SJCRH30 (cell line): Measurements from ENCODE around the gene ZBTB12. TPM values are rescaled to one million over a fixed set of nuclear protein-coding genes. Genes with fewer than 3 reads are reported as not detected.
"Not testable (repeated sequence)": the region's sequence is repeated elsewhere in the genome, so short reads cannot be mapped to it uniquely, and the experiment has no call there.

Experiments used
- DNase-seq, 2 experiments: peaks; one replicate each; pipeline ENCODE4 v3.0.0-alpha.2; 2015 to 2020
- H3K27ac ChIP-seq: fragments of 250-450 bp; sonication (Bioruptor Pico); 2 replicates; pipeline ENCODE4 v1.5.1; 2020; ENCODE audit warnings: mild to moderate bottlenecking, moderate library complexity
- H3K27me3 ChIP-seq: fragments of 250-450 bp; sonication (Bioruptor Pico); 2 replicates; pipeline ENCODE4 v1.5.1; 2020; ENCODE audit warnings: mild to moderate bottlenecking, moderate library complexity
- H3K36me3 ChIP-seq: fragments of 250-450 bp; sonication (Bioruptor Pico); 2 replicates; pipeline ENCODE4 v1.5.1; 2020; ENCODE audit warnings: mild to moderate bottlenecking, moderate library complexity
- H3K4me1 ChIP-seq: fragments of 250-450 bp; sonication (Bioruptor Pico); 2 replicates; pipeline ENCODE4 v1.5.1; 2020; ENCODE audit warnings: mild to moderate bottlenecking, moderate library complexity
- H3K4me3 ChIP-seq: fragments of 250-450 bp; sonication (Bioruptor Pico); 2 replicates; pipeline ENCODE4 v1.5.1; 2020; ENCODE audit warnings: mild to moderate bottlenecking, moderate library complexity
- H3K9me3 ChIP-seq: fragments of 250-450 bp; sonication (Bioruptor Pico); replicated peaks from 2 replicates; pipeline ENCODE4 v1.5.1; 2020; ENCODE audit warnings: mild to moderate bottlenecking, moderate library complexity
- total RNA-seq: library from RNA; depleted of rRNA; stranded (reverse); fragments of >200 nt; shearing (Covaris generic); gene quantifications from 2 replicates; pipeline ENCODE4 v1.2.3, GENCODE V29; 2014

ZBTB12 gene
- total RNA-seq, 1 experiment from 2014 or later: 5.4 TPM

DNA sequence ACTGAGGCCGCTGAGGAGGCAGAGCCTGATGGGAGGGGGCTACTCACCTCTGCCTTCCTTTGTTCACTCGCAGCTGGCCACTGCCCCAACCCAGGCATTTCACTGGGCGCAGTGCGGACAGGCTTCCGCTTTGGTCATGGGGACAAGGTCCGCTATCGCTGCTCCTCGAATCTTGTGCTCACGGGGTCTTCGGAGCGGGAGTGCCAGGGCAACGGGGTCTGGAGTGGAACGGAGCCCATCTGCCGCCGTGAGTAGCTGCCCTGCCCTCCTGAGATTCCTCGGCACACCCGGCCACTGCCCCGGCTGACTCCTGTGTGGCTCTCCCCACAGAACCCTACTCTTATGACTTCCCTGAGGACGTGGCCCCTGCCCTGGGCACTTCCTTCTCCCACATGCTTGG is 31.7 kb upstream of the ZBTB12 start:
- Histone ChIP-seq H3K9me3 (no peaks in the 10 kb centered on the region), H3K4me1 (no peaks in the 10 kb centered on the region), H3K36me3 (no peaks in the 10 kb centered on the region), H3K27ac (no peak overlapping the region), H3K4me3 (no peak overlapping the region), H3K27me3 (no peaks in the 10 kb centered on the region)
- DNase-seq: no peak

DNA sequence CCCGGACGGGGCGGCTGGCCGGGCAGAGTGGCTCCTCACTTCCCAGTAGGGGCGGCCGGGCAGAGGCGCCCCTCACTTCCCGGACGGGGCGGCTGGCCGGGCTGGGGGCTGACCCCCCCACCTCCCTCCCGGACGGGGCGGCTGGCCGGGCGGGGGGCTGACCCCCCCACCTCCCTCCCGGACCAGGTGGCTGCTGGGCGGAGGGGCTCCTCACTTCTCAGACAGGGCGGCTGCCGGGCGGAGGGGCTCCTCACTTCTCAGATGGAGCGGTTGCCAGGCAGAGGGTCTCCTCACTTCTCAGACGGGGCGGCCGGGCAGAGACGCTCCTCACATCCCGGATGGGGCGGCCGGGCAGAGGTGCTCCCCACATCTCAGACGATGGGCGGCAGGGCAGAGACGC is 30.3 kb upstream of the ZBTB12 start:
- H3K4me3 ChIP-seq, H3K9me3 ChIP-seq, H3K27me3 ChIP-seq: not testable (repeated sequence)

DNA sequence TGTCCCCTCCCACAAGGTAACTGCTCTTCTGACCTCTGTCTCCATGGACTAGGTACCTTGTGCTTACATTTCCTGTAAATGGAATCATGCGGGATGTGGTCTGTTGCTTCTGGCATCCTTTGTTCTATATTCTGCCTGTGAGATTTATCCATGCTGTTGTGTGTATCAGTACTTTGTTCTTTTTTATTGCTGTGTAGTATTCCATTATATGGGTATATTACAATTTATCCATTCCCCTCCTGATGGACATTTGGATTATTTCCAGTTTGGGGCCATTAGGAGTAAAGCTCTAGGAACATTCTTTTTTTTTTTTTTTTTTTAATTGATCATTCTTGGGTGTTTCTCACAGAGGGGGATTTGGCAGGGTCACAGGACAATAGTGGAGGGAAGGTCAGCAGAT is 29.1 kb upstream of the ZBTB12 start:
- no peak for DNase-seq
- Histone ChIP-seq H3K4me3 (no peak overlapping the region), H3K4me1 (no peaks in the 10 kb centered on the region), H3K27me3 (no peaks in the 10 kb centered on the region), H3K9me3 (no peaks in the 10 kb centered on the region), H3K27ac (no peak overlapping the region), H3K36me3 (no peaks in the 10 kb centered on the region)

More for the DNA sequence above, 30.3 kb upstream of the ZBTB12 start:
- DNase-seq, H3K27ac ChIP-seq, H3K36me3 ChIP-seq, H3K4me1 ChIP-seq: not testable (repeated sequence)

DNA sequence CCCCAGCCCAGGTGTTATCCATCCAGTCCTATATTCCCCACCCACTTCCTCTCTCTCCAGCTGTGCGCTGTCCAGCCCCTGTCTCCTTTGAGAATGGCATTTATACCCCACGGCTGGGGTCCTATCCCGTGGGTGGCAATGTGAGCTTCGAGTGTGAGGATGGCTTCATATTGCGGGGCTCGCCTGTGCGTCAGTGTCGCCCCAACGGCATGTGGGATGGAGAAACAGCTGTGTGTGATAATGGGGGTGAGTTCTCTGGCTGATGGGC is 26.7 kb upstream of the ZBTB12 start:
- no peak for DNase-seq
- Histone ChIP-seq H3K4me1 (no peaks in the 10 kb centered on the region), H3K9me3 (no peaks in the 10 kb centered on the region), H3K27me3 (no peaks in the 10 kb centered on the region), H3K27ac (no peak overlapping the region), H3K36me3 (no peaks in the 10 kb centered on the region), H3K4me3 (no peak overlapping the region)

DNA sequence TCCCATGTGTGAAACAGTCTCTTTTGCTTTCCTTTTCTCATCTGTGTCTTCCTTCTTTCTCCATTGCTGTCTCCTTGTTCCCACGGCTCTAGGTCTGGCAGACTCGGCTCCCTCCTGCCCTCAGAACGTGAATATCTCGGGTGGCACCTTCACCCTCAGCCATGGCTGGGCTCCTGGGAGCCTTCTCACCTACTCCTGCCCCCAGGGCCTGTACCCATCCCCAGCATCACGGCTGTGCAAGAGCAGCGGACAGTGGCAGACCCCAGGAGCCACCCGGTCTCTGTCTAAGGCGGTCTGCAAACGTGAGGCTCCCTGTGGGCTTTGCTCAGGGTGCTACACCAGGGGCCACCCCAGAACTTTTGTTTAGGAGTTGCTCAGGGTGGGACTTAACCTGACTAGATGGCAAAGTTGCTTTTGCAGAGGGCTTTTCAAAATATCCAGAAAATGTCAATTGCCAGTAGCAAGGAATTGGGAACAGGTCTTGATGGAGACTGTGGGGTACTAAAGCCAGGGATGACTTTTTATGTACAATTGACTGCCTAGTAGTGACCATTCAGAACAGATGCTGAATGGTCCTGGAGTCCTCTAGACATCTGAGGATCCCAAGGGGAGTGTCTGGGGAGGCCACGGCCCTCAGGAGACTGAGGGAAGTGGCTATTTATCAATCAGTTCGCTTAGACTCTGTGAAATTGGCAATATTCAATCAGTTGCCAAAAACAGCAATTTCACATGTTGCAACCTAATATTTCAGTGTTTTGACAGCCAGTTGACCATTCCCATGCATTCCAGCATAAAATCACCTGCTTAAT is 26.2 kb upstream of the ZBTB12 start:
- no peaks in the 10 kb centered on the region for H3K27me3 ChIP-seq
- no peaks in the 10 kb centered on the region for H3K4me1 ChIP-seq
- peak overlapping the region; percentile 26 for H3K4me3 ChIP-seq

DNA sequence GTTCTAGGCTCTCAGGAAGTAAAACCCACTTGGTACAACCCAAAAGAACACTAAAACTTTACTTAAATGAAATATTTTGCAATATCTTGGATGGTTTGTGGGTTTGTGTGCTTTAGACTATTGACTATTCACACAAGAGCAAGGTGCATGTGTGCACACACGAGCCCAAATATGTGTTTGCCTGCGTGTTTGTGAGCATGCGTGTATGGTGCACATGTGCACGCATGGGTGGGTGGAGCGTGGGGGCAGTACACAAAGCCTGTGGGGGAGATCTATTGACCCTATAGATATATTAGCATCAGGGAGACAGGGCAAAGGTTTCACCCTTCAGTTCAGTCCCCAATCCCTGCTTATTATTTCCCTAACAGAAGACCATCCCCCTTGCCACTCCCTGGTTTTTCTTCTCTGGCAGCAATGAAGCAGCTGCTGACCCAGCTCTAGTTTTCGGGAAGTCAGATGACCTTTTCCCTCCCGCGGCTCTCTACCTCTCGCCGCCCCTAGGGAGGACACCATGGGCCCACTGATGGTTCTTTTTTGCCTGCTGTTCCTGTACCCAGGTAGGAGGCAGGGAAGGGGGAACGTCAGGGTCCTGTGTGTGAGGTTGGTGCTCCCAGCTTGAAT is 25.5 kb upstream of the ZBTB12 start, which contains the start of gene C2:
TSS of gene C2 (plus strand) at position 476 of the 621 bp plus-strand sequence. CDS start at position 512, 36 bp downstream.
- peak in 1 of 2 experiments; percentile 25 for DNase-seq
- peak within 1 kb of the TSS; percentile 26 for H3K4me3 ChIP-seq

More for the DNA sequence above, 26.2 kb upstream of the ZBTB12 start:
- Histone ChIP-seq H3K9me3 (no peaks in the 10 kb centered on the region), H3K36me3 (no peaks in the 10 kb centered on the region), H3K27ac (no peak overlapping the region)
- no peak for DNase-seq

DNA sequence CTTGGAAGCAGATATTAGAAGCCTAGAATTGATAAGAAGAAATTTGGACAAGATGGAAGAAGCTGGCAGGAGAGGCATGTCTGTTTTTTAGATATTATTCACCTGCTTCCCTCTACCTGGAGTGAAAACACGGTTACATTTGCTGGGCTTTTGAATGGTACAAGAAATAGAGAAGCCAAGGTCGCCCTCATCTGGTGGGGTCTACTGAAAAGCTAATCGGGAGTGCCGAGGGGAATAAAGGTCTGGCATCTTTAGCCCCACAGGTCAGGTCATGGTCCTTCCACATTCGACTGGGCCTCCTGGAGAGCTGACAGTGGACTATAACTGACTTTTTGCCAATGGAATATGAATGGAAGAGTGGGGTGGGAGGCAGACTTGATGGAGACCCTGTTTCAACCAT is 21.1 kb upstream of the ZBTB12 start:
- DNase-seq: no peak
- H3K27ac ChIP-seq: no peak overlapping the region
- H3K4me3 ChIP-seq: no peak overlapping the region
- no peaks in the 10 kb centered on the region for H3K36me3 ChIP-seq
- H3K4me1 ChIP-seq: no peaks in the 10 kb centered on the region
- no peaks in the 10 kb centered on the region for H3K27me3 ChIP-seq
- H3K9me3 ChIP-seq: no peaks in the 10 kb centered on the region

More for the DNA sequence above, 25.5 kb upstream of the ZBTB12 start, which contains the start of gene C2:
- Histone ChIP-seq H3K27ac (no peak within 1 kb of the TSS), H3K9me3 (no peaks in the 10 kb centered on the region), H3K4me1 (no peaks in the 10 kb centered on the region), H3K27me3 (no peaks in the 10 kb centered on the region), H3K36me3 (no peaks in the 10 kb centered on the region)

DNA sequence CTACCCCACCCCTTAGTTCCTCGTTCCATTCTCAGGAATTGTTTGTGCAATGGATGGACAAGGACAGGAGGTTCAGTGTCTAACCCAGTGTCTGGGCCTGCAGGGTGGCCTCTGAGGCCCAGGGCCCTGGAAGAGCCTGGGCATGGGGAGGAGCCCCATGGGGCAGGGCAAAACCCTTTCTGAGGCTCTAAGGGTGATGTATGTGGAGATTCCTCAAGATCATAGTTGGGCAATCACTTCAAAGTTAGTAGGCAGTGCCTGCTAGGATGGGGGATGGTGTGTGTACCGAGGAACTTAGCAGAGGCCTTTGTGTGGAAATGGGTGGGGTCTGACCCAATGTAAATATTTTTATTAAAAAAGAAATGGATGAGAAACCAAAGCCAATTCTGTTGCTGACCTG is 18.9 kb upstream of the ZBTB12 start:
- Histone ChIP-seq H3K9me3 (no peaks in the 10 kb centered on the region), H3K4me3 (no peak overlapping the region), H3K27ac (no peak overlapping the region), H3K4me1 (no peaks in the 10 kb centered on the region), H3K27me3 (no peaks in the 10 kb centered on the region), H3K36me3 (no peaks in the 10 kb centered on the region)
- DNase-seq: no peak

DNA sequence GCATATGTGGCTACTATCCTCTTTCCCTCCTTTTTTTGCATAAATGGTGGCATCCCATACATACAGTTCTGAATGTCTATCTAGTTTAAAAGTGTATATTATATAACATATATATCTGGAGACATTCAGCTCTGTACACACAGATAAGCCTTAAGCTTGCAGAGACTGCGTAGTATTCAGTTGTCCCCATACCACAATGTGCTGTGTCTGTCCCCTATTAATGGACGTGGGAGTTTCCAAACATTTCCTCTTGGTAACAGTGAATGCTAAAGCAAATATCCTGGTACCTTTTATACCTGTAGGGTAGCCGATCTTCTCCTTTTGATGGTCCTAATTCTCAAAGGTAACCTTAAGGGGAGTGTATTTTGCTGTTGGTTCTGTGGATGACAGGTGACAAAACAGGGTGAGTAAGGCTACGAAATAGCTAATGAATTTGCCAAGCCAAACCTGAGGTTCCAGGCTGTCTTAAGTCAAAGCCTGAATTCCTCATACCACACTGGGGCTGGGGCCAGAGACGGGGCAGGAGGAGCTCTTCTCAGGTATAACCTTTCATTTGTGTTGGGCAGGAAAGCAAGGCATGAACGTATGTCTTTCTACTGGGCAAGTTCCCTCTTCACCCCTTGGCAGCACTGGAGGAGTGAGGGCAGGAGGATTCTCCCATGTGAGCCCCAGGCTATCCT is 17.9 kb upstream of the ZBTB12 start:
- Histone ChIP-seq H3K4me3 (no peak overlapping the region), H3K27ac (no peak overlapping the region), H3K27me3 (no peaks in the 10 kb centered on the region), H3K9me3 (no peaks in the 10 kb centered on the region), H3K4me1 (no peaks in the 10 kb centered on the region), H3K36me3 (no peaks in the 10 kb centered on the region)
- DNase-seq: no peak

DNA sequence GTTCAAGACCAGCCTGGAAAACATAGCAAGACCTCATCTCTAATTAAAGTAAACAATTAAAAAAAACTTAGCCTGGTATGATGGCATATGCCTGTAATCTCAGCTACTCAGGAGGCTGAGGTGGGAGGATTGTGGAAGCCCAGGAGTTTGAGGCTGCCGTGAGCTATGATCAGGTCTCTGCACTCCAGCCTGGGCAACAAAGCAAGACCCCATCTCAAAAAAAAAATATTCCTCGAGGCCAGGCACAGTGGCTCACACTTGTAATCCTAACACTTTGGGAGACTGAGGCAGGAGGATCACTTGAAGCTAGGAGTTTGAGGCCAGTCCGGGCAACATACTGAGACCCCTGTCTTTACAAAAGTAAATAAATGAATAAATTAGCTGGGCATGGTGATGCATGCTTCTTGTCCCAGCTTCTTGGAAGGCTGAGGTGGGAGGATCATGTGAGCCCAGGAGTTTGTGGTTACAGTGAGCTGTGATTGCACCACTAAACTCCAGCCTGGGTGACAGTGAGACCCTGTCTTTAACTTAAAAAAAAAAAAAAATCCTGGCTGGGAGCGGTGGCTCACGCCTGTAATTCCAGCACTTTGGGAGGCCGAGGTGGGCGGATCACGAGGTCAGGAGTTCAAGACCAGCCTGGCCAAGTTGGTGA is 16.3 kb upstream of the ZBTB12 start:
- Histone ChIP-seq H3K27ac (no peak overlapping the region), H3K9me3 (no peaks in the 10 kb centered on the region), H3K4me1 (no peaks in the 10 kb centered on the region), H3K27me3 (no peaks in the 10 kb centered on the region), H3K4me3 (no peak overlapping the region), H3K36me3 (no peaks in the 10 kb centered on the region)
- DNase-seq: no peak

DNA sequence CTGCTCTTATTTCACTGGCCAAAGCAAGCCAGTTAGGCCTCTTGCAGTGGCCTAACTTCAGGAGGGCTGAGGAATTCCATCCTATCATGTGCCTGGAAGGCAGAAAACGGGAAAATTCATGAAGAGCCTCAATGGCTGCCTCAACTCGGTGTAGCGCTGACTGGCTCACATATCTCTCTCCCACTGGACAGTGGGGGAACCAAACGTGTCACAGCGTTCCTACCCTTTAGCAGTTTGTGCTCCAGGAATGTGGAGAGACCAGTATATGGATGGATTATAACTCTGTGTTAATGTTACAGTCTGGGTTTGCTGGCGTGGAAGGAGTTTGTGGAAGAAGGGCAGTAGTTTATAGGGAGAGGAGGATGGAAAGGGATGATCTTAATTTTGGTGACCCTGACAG is 13.9 kb upstream of the ZBTB12 start:
- no peak for DNase-seq
- no peaks in the 10 kb centered on the region for H3K36me3 ChIP-seq
- H3K27ac ChIP-seq: no peak overlapping the region
- H3K27me3 ChIP-seq: no peaks in the 10 kb centered on the region
- H3K4me1 ChIP-seq: no peaks in the 10 kb centered on the region
- H3K4me3 ChIP-seq: no peak overlapping the region
- no peaks in the 10 kb centered on the region for H3K9me3 ChIP-seq

DNA sequence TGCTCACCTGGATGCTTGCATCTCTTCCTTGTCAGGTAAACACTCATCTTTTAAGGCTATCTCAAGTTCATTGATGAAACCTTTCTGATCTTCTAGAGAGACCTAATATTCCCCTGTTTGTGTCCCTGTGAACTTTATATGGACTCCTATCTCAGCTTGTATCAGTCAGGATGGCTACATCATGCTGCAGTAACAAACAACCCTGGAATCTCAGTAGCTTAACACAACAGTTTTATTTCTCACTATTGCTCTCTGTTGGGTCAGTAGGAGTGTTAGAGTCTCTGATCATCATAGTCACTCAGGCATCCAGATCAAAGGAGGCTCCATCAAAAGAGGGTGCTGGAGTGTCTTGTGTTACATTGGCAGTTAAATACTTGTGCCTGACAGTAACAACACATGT is 13.5 kb upstream of the ZBTB12 start:
- no peak overlapping the region for H3K4me3 ChIP-seq
- no peak for DNase-seq

DNA sequence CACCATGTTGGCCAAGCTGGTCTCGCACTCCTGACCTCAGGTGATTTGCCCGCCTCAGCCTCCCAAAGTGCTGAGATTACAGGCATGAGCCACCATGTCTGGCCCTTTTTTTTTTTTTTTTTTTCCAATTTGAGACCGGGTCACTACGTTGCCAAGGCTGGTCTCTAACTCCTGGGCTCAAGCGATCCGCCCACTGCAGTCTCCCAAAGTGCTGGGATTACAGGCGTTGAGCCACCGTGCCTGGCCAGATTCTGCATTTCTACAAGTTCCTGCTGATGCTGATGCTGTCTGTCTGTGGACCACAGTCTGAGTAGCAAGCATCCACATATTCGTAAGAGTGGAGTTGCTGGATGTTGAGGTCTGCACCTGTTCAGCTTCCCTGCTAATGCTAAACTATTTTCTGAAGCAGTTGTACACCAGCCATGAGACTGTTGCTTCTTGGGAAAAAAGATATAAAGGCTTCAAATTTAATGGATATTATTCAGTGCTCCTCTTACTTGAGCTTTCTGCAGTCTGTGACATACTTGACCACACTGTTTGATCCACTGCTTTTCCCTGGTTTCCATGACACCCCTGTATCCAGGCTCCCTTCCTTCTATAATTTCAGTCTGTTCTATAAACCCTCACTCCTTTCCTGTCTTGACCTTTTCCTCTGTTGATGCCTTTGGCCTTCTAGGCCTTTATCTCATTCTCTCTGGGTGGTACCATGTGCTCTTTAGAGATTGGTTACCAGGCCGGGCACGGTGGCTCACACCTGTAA is 10.1 kb upstream of the ZBTB12 start:
- DNase-seq: no peak
- Histone ChIP-seq H3K4me3 (no peak overlapping the region), H3K27me3 (no peaks in the 10 kb centered on the region), H3K9me3 (no peaks in the 10 kb centered on the region), H3K4me1 (no peaks in the 10 kb centered on the region), H3K36me3 (no peaks in the 10 kb centered on the region), H3K27ac (no peak overlapping the region)

More for the DNA sequence above, 13.5 kb upstream of the ZBTB12 start:
- Histone ChIP-seq H3K27me3 (no peaks in the 10 kb centered on the region), H3K9me3 (no peaks in the 10 kb centered on the region), H3K36me3 (no peaks in the 10 kb centered on the region), H3K4me1 (no peaks in the 10 kb centered on the region), H3K27ac (no peak overlapping the region)

DNA sequence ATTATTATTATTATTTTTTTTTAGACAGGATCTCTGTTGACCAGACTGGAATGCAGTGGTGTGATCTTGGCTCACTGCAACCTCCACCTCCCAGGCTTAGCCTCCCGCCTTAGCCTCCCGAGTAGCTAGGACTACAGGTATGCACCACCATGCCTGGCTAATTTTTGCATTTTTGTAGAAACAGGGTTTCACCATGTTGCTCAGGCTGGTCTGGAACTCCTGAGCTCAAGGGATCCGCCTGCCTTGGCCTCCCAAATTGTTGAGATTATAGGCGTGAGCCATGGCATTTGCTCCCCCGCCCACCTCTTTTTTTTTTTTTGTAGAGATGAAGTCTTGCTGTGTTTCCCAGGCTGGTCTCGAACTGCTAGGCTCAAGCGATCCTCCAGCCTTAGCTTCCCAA is 7.4 kb upstream of the ZBTB12 start:
- DNase-seq, H3K9me3 ChIP-seq, H3K4me1 ChIP-seq, H3K27me3 ChIP-seq, H3K4me3 ChIP-seq, H3K27ac ChIP-seq, H3K36me3 ChIP-seq: not testable (repeated sequence)
